Upper lobe of left lung (tissue), 6 donors: Measurements from ENCODE around the gene BTAF1. TPM values are rescaled to one million over a fixed set of nuclear protein-coding genes. Genes with fewer than 3 reads are reported as not detected.

Experiments used
- ATAC-seq, 2 donors: fragments of 200-7000 bp; cut with Tn5 transposase; one replicate each; pipeline ENCODE4 v1.9.1; 2022; ENCODE audit warnings: mild to moderate bottlenecking in 2 of 2, moderate library complexity in 2 of 2; ENCODE audit not compliant: low FRiP score in 2 of 2
- DNase-seq, 2 donors: peaks; one replicate each; pipeline ENCODE4 v3.0.0-alpha.2; 2019 to 2020
- H3K27ac ChIP-seq, 4 donors: fragments of 200-600 bp; sonication (generic); one replicate each; pipeline ENCODE4 v1.5.1; 2016 to 2019
- H3K27me3 ChIP-seq, 4 donors: fragments of 200-600 bp; sonication (generic); one replicate each; pipeline ENCODE4 v1.5.1; 2017 to 2019
- H3K36me3 ChIP-seq, 4 donors: fragments of 200-600 bp; sonication (generic); one replicate each; pipeline ENCODE4 v1.5.1; 2016 to 2019
- H3K4me1 ChIP-seq, 4 donors: fragments of 200-600 bp; sonication (generic); one replicate each; pipeline ENCODE4 v1.5.1; 2018 to 2019
- H3K4me3 ChIP-seq, 4 donors: fragments of 200-600 bp; sonication (generic); one replicate each; pipeline ENCODE4 v1.5.1; 2017 to 2019; ENCODE audit warnings: mild to moderate bottlenecking in 2 of 4, moderate library complexity in 1 of 4
- H3K9me3 ChIP-seq, 4 donors: fragments of 200-600 bp; sonication (generic); one replicate each; pipeline ENCODE4 v1.5.1; 2018 to 2019
- CTCF ChIP-seq, 6 experiments: fragments of 450-650 bp in 4 of 6; fragments of 200-600 bp in 2 of 6; sonication (generic) in 2 of 6; IDR thresholded peaks; one replicate each; pipeline ENCODE4 v1.5.1; 2016 to 2019; ENCODE audit warnings: antibody characterized with exemption in 6 of 6
- EP300 ChIP-seq, 4 donors: sonication (generic); formaldehyde crosslinking; IDR thresholded peaks; one replicate each; pipeline ENCODE4 v1.5.1; 2017; ENCODE audit warnings: antibody characterized with exemption in 4 of 4, control low read depth in 2 of 4
- POLR2A ChIP-seq, 4 donors: fragments of 450-650 bp; IDR thresholded peaks; one replicate each; pipeline ENCODE4 v1.5.1; 2016 to 2017; ENCODE audit warnings: antibody characterized with exemption in 4 of 4, mild to moderate bottlenecking in 2 of 4
- POLR2AphosphoS5 ChIP-seq, 2 donors: sonication (generic); formaldehyde crosslinking; IDR thresholded peaks; one replicate each; pipeline ENCODE4 v1.5.1; 2017; ENCODE audit warnings: antibody characterized with exemption in 2 of 2
- WGBS, 2 donors: methylation state at CpG; one replicate each; pipeline ENCODE4 v1.1.5; 2017 to 2018; 5-methylcytosine and 5-hydroxymethylcytosine counted together
- small RNA-seq, 4 donors: library from RNA; depleted of rRNA; stranded (forward); fragments of <200 nt; gene quantifications; one replicate each; pipeline ENCODE3, GENCODE V24; 2016
- total RNA-seq, 6 donors: library from RNA; depleted of rRNA in 4 of 6; stranded (reverse); fragments of >200 nt in 4 of 6; gene quantifications; one replicate each; pipeline versions ENCODE4 v1.1.0 to v1.2.1, GENCODE V29; 2016 to 2021
- donor health status: DM: no; HTN: no; CAD: no; lungs with moderate emphysema.
- donor health status: DM: no; HTN: yes; CAD: no; lungs with severe emphysema.

The BTAF1 gene
- total RNA-seq, 6 donors from 2014 or later, result 22.0 to 68.1 (median 32.9) TPM

GRCh38 chr10:92074126-92074887 lies 150.7 kb downstream of the BTAF1 start:
- no peak overlapping the region for H3K4me3 ChIP-seq
- H3K27ac ChIP-seq, result no peak overlapping the region
- H3K27me3 ChIP-seq, result no peaks in the 10 kb centered on the region
- 79 to 80% methylated on average over 6 of the region's 6 CpGs for WGBS, 2 donors
- H3K4me1 ChIP-seq, result peaks cover 0 to 4% (median 0%) of the 10 kb centered on the region in 4 donors
- peaks cover 0 to 17% (median 0%) of the 10 kb centered on the region in 4 donors for H3K36me3 ChIP-seq
- DNase-seq (no peak), ATAC-seq (no peak)
- H3K9me3 ChIP-seq, result no peaks in the 10 kb centered on the region
- TF ChIP-seq POLR2AphosphoS5 (IDR thresholded peaks at IDR 0.05), result no peak
- no peak for TF ChIP-seq EP300 (IDR thresholded peaks at IDR 0.05)
- no peak for TF ChIP-seq POLR2A (IDR thresholded peaks at IDR 0.05)
- peak in 3 of 6 experiments; percentile 10 to 22 (median 11) for TF ChIP-seq CTCF (IDR thresholded peaks at IDR 0.05)

DNA sequence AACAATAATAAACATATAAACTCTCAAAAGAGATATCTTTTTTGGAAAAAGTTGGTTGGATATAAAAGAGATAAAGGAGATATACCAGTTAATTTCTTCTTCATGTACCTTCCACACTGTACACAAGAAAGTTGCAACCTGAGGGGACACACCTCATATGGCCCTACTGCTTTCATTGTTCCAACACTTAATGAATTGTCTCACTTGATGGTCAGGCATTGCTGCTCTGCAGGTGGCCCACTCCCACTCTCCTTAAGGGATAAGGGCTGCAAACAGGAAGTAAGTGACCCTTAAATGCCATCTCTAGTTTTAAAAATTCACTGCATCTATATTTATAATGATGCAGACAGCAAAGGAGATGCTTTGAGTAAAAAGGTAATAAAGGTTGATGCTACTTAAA lies 152.3 kb downstream of the BTAF1 start:
- Histone ChIP-seq H3K4me3 (no peak overlapping the region), H3K4me1 (peaks cover 0 to 4% (median 0%) of the 10 kb centered on the region in 4 donors), H3K9me3 (no peaks in the 10 kb centered on the region), H3K27me3 (no peaks in the 10 kb centered on the region), H3K36me3 (peaks cover 0 to 26% (median 5%) of the 10 kb centered on the region in 4 donors), H3K27ac (no peak overlapping the region)
- TF ChIP-seq POLR2A (IDR thresholded peaks at IDR 0.05) (no peak), CTCF (IDR thresholded peaks at IDR 0.05) (no peak), EP300 (IDR thresholded peaks at IDR 0.05) (no peak), POLR2AphosphoS5 (IDR thresholded peaks at IDR 0.05) (no peak)
- DNase-seq (no peak), ATAC-seq (no peak)

DNA sequence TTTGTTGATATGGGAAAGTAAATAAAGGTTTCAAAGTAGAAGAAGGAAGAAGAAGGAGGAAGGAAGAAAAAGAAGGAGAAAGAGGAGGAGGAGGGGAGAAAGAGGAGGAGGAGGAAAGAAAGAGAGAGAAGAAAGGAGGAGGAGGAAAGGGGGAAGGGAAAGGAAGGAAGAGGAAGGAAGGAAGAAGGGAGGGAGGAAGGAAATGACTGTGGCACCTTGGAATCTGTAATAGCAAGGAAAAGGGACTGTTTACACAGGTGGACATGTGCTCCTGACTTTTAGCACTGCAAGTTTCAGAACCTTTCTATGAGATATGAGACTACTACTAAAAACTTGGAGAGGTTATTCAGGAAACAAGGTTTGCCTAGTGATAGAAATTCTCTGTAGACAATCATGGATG lies 153.2 kb downstream of the BTAF1 start:
- Histone ChIP-seq H3K36me3 (peaks cover 0 to 32% (median 10%) of the 10 kb centered on the region in 4 donors), H3K9me3 (no peaks in the 10 kb centered on the region), H3K27ac (no peak overlapping the region), H3K27me3 (no peaks in the 10 kb centered on the region), H3K4me3 (no peak overlapping the region), H3K4me1 (peaks cover 0 to 4% (median 0%) of the 10 kb centered on the region in 4 donors)
- ATAC-seq (no peak), DNase-seq (no peak)
- TF ChIP-seq POLR2A (IDR thresholded peaks at IDR 0.05) (no peak), CTCF (IDR thresholded peaks at IDR 0.05) (no peak), POLR2AphosphoS5 (IDR thresholded peaks at IDR 0.05) (no peak), EP300 (IDR thresholded peaks at IDR 0.05) (no peak)

GRCh38 chr10:92079003-92079402 lies 155.4 kb downstream of the BTAF1 start:
- Histone ChIP-seq H3K27ac (no peak overlapping the region), H3K9me3 (no peaks in the 10 kb centered on the region), H3K36me3 (peaks cover 0 to 32% (median 10%) of the 10 kb centered on the region in 4 donors), H3K4me3 (no peak overlapping the region), H3K27me3 (no peaks in the 10 kb centered on the region), H3K4me1 (peaks cover 2 to 11% (median 7%) of the 10 kb centered on the region in 4 donors)
- ATAC-seq (no peak), DNase-seq (no peak)
- TF ChIP-seq CTCF (IDR thresholded peaks at IDR 0.05), result no peak
- no peak for TF ChIP-seq POLR2AphosphoS5 (IDR thresholded peaks at IDR 0.05)
- no peak for TF ChIP-seq POLR2A (IDR thresholded peaks at IDR 0.05)
- TF ChIP-seq EP300 (IDR thresholded peaks at IDR 0.05), result no peak
- WGBS, 2 donors, result 92 to 98% methylated on average over 6 of the region's 6 CpGs

Small RNA genes within 50 kb of the gene (small RNA-seq; reads per million reads assigned to genes)
- 0 reads per million in 4 donors for gene AL359198.2
- 0 reads per million in 4 donors for gene RF00402

Other genes with a start within 250 kb of the BTAF1 start
- 10 to 100 TPM; 25.2 to 59.4 (median 37.3) TPM for gene TNKS2, start 125.3 kb upstream of the BTAF1 start, total RNA-seq
- gene FGFBP3, start 14.3 kb upstream of the BTAF1 start, total RNA-seq, result 1 to 10 TPM; 1.0 to 1.6 (median 1.3) TPM